ENCODE data around the gene TCEANC. TPM values are rescaled to one million over a fixed set of nuclear protein-coding genes. Genes with fewer than 3 reads are reported as not detected.

TCEANC gene
- total RNA-seq, 1 donor from 2014 or later: 3.2 TPM

DNA sequence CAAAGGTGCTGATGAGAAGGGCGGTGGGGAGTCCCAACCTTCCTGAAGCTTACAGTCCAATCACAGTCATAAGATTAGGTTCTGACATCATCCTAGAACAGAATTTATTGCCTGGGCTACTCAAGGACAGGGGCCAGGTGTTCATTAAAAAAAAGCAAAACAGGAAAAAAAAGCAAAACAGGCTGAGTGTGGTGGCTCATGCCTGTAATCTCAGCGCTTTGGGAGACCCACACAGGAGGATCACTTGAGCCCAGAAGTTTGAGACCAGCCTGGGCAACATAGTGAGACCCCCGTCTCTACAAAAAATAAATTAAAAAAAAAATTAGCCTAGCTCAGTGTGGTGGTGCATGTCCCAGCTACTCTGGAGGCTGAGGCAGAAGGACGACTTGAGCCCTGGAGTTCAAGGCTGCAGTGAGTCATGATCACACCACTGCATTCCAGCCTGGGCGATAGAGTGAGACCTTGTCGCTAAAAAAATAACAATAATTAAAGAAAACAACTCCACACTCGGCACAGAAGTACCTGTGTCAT, 39.0 kb downstream of the TCEANC start:
- no peak for DNase-seq (ENCODE audit: low read depth in 2 of 2)

DNA sequence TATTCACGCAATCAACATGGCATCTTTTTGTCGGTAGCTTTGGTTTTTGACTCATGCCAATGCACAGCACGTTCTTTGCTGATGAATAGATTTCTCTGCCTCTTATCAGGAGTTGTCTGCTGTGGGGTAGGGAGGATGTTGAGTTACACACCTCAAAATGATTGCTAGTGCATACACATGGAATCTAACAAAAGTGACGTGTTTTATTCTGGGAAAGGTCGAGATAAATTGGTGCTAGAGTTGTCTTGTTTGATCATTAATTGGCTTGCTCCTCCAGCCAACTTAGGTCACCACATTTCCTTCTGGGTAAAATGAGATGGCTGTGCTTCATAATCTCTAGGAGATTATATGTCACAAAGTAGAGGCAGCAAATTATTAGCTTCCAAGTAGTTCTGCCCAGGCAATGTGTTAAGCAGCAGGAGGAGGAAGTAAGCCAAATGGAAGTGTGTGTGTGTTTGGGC, 39.9 kb downstream of the TCEANC start:
- DNase-seq (ENCODE audit: low read depth in 2 of 2): no peak

DNA sequence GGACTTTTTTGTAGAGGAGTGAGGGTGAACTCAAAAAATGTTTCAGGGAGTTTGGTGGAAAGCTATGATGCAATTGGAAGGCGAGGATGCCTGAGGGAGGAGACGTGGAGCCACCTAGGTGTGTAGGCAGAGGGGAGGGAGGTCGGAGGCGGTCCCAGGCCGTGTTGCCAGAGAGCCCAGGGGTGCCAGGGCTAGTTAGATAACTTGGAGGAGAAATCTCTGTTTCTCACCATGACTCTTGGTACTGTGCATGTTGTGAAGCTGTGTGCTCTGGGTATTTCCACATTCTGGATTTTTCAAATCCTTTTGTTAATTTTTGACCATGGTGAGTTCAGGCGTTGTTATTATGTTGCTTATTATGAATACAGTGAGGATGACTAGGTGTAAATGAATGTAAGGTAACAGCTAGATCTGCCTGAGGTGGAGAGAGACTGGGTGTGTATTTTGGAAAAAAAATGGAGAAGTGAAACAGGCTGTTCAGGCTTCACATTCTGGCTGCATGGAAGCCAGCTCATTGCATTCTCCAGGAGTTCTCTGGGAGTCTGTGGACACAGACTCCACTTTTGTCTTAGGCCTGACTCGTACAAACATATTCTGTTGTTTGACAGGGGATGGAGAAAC, 40.5 kb downstream of the TCEANC start:
- DNase-seq (ENCODE audit: low read depth in 2 of 2): no peak

DNA sequence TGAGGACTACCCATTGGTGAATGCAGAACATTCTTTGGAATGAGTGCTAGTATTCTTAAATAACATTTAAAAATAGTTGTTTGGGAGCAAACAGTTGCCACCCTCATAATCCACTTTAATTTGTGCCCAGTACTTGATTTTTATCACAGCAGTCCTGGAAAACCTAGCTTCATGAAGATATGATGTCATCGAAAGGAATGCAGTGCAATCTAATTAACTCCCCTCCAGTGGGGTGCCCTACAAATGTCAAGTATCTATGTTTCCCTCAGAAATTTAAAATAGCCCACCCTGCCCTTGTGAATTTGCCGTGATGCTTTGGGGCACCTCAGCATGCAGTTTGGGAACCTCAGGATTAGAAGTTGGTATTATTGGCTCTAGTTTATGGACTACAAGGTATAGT, 41.4 kb downstream of the TCEANC start:
- DNase-seq (ENCODE audit: low read depth in 2 of 2): no peak

DNA sequence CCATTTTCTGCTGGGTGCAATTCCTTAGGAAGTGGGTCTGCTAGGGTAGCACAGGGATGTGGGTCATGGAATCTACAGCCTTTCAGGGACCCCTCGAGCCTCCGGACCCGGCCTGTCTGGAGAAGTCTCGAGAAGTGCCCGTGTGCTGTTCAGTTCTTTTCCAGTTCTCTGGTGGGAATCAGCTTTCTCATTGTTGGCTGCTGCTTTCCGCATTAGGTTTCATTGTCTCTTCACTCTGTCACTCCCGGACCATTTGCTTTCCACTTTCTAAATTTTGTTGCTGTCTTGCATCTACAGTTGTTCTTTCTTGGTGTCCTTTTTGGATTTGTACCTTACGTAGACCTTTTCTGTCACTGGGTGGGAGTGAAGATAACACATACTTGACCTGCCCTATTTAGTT, 42.0 kb downstream of the TCEANC start:
- DNase-seq (ENCODE audit: low read depth in 2 of 2): no peak

DNA sequence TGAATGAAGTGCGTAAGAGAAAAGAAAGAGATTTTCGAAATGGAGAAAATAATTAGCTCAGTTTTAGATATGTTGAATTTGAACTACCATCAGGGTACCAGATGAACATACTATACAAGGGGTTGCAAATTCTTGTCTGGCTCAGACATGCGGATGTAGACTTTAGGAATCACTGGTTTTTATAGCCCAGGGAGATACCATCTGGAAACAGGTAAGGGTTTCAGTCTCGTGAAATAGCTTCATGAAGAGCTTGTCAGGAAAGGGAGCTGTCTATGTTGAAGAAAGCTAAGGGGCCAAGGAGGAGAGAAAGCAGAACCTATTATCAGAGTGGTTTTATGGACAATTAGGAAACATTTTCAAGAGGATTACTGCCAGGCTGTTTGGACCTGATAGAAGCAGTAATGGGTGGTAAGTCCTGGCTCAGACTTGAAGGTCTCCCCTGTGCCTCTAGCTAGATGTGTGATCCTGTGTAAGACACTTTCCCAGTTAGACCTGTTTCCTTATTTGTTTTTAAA, 42.7 kb downstream of the TCEANC start:
- DNase-seq (ENCODE audit: low read depth in 2 of 2): no peak

DNA sequence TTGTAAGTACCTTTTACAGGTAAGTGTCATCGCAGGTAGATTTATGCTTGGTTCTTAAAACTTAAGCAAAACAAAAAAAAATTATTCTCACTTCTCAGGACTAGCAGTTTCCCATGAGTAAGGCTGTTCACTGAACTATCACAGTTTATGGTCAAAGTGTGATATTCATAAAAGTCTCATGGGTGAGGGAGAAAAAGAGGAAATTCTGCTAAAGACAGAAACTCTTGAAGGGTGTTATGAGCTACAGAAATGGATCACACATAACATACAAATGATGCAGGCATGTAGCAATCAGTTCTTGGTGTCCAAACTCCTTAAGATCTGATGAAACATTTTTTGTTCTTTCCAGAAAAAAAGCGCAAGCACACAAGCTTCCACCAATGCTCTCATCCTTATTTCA, 44.5 kb downstream of the TCEANC start:
- DNase-seq (ENCODE audit: low read depth in 2 of 2): no peak

DNA sequence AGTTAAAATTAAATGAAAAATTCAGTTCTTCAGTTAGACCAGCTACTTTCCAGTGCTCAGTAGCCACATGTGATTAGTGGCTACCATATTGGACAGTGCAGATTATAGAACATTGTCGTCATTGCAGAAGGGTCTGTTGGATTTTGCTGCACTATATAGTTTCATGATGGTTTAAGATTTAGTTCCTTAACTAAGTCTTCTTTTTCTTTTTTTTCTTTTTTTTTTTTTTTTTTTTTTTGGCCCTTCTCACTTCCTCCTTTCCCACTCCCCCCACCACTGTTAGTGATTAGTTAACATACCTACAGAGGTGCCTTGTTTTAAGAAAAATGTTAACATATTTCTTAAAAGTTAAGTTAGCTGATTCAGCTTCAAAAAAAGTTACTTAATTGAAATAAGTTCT, 45.0 kb downstream of the TCEANC start:
- no peak for DNase-seq (ENCODE audit: low read depth in 2 of 2)

DNA sequence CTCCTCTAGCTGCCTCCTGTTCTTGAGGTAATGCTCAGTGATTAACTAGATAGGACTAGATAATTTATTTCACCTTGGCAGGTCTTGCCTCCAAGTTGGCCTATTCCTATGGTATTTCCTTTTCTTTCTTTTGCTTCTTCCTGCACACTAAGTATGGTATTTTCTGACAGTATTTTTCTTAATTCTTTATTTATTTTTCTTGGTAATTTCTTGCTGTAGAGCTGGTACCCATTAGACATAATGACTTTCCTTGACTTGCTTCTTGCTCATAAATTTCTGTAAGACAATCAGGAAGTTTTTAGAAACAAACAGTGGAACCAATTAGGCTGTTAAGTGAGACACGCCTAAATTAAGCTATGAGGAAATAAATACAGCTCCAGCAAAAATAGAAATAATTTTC, 45.5 kb downstream of the TCEANC start:
- no peak for DNase-seq (ENCODE audit: low read depth in 2 of 2)

DNA sequence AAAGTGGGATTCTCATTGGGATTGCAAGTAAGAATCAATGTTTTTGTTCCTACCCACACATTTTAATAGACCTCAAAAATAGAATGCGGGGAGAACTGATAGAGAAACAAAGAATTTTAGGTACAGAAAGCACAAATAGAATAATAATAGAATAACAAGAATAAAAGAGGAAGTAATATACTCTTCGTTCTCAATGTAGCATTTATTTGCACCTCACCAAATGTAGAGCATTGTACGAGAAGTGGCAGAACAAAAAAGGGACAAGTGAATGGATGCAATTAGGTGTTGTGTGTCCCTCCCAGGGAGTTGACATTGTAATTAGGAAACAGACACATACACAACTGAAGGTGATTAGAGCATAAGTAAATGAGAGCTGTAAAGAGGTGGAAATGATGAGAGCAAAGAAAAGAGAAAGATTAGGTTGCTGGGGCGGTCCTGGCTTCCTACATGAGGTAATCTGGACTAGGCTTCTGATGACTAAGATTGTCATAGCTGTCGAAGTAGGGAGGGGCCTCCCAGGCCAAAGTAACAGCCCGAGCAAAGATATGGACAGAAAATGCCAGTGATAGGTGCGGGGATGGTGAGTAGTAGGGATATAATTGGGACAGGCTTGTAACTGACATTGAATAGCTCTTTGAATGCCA, 46.4 kb downstream of the TCEANC start:
- peak in 1 of 2 donors; percentile 55 for DNase-seq (ENCODE audit: low read depth in 2 of 2)

DNA sequence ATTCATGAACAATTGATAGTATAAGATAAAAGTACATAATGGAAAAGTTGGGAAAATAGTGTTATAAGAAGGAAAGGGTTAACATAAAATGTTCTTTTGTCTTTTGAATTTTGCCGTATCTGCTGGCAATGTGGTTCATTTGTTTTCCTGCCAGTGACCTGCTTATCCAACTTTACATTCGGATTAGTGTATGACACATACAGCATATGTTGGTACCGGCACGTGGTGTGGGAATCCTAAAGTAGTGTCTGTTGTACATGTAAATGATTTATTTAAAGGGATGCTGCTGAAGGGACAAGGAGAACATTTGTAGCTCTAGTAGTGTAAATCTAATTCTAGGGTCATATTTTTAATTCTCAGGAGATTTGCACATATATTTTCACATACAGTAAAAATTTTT, 47.4 kb downstream of the TCEANC start:
- DNase-seq (ENCODE audit: low read depth in 2 of 2): no peak

DNA sequence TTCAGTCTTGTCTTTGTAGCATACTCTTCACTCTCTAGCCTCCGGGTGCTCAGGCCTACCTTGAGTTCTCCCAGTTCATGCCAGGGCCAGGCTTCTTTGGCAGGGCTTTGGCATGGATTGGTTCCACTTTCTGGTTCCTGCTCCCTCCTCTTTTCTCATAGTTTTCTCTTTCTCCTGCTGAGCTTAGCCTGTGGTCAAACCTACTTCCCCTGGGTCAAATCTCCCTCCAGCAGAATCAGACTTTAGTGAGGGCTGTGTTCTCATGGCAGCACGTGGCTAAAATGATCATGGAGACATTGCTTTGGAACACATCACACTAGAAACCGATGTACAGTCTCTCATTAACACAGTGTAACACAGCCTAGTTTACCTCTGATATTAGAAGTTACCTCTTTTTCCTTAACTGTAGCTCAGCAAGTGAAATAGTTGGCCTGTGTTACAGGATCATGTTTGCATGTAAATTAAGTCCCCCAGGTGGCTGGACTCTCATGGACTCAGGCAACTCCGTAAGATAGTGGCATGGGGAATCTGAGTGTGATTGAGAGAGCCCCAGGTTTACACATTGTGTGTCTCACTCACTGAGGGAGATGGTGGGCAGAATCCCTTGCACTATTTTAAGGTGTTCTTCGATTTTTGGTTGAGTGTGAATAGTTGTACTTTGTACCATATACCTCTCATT, 49.3 kb downstream of the TCEANC start:
- no peak for DNase-seq (ENCODE audit: low read depth in 2 of 2)

DNA sequence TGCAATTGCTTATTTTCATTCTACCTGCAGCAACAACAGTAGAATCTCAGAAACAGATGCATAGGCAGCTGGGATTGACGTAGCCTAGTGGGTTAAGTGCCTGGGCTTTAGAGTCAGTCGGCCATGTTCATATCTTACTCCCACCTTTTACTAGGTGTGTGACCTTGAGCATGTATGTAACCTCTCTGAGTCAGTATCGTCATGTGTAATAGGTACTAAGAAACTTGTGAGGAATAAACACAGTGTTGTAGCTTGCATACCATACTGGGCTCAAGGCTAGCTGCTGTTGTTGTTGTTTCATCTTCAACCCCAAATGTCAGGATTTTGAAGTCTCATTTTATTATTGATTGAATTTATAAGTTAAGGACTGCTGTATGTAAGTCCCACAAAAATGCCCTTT, 50.2 kb downstream of the TCEANC start:
- no peak for DNase-seq (ENCODE audit: low read depth in 2 of 2)

DNA sequence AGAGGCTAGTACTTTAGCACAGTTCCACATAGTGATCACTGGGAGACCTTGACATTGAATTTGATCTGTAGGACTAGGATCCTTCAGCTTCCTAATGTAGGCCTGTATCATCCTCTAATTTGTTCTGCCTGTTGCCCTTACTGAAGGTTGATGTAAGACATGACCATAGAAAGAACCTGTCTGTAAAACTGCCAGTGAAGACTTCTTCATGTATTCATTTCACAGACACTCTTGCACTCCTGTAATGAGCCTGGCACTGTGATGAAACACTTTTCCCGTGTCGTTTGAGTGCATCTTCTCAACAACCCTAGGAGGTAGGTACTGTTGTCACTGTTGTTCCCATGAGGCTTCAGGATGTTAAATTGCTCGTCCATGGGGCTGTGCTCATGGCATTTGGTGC, 50.6 kb downstream of the TCEANC start:
- DNase-seq (ENCODE audit: low read depth in 2 of 2): no peak

DNA sequence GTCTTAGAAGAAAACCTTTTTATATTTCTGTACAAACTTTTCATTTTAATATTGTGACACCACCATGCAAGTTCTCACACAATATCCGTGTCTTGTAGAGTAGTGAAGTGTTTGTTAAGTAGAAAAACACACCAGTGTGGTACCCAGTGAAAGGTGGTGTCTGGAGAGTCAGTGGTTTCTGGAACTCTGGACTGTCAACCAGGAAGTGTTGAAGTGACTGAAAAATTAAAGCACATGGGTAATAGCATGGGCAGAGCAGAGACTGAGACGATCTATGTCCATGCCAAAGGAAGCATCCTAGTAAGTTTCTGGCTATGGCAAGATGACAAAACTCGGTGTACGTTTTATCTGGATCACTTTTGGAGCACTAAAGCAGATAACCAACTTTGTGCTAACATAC, 58.2 kb downstream of the TCEANC start:
- DNase-seq (ENCODE audit: low read depth in 2 of 2): no peak

Other genes starting within 250 kb of the TCEANC start
- not detected in 2 replicates for gene EGFL6, start 83.5 kb upstream of the TCEANC start, total RNA-seq
- gene RAB9A, start 36.0 kb downstream of the TCEANC start, total RNA-seq: 14.4 and 17.5 TPM in 2 replicates
- gene TRAPPC2, start 81.5 kb downstream of the TCEANC start, total RNA-seq: 10.9 TPM in 2 replicates
- gene OFD1, start 81.6 kb downstream of the TCEANC start, total RNA-seq: 4.6 and 5.6 TPM in 2 replicates
- 0.22 TPM in 1 of 2 replicates, not detected in the other for gene GPM6B, start 164.0 kb downstream of the TCEANC start, total RNA-seq